HG03175 (cell line): Measurements from ENCODE around the gene MRPL34.
"Not testable (repeated sequence)": the region's sequence is repeated elsewhere in the genome, so short reads cannot be mapped to it uniquely, and the experiment has no call there.

Experiments used
- ATAC-seq: cut with Tn5 transposase; IDR thresholded peaks from one replicate; pipeline ENCODE4 v1.9.1; 2021; ENCODE audit warnings: mild to moderate bottlenecking, moderate library complexity; ENCODE audit not compliant: unreplicated experiment

MRPL34 gene

DNA sequence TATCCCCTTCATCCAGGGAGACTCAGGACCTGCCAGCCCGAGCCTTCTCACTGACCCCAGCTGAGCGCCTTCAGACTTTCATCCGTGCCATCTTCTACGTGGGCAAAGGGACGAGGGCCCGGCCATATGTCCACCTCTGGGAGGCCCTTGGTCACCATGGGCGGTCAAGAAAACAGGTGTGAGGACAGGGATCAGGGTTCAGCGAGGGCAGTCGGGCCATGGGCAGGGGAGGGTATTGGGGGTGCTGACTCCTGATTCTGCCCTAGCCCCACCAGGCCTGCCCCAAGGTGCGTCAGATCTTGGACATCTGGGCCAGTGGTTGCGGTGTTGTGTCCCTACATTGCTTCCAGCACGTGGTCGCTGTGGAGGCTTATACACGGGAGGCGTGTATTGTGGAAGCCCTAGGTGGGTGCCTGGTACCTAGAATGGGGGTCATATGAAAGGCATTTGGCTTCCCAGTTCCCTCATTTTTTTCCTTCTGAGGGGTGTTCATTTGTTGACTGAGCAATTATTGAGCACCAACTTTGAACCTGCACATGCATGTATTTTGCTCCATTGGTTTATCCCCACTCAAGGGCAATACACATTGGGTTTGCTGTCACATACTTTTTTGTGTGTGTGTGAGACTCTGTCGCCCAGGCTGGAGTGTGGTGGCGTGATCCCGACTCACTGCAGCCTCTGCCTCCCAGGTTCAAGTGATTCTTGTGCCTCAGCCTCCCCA lies 20.1 kb upstream of the MRPL34 start:
- no peak for ATAC-seq

DNA sequence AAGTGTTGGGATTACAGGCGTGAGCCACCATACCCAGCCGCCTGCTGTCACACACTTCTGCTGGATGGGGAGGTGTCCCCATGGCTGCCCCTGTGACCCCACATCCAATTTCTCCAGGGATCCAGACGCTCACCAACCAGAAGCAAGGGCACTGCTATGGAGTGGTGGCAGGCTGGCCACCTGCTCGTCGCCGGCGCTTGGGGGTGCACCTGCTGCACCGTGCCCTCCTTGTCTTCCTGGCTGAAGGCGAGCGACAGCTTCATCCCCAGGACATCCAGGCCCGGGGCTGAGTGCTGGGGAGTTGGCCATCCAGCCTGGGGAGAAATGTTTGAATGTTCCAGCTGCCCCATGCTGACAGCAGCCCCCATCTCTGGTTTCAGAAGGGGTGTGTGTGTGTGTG lies 19.4 kb upstream of the MRPL34 start:
- no peak for ATAC-seq

DNA sequence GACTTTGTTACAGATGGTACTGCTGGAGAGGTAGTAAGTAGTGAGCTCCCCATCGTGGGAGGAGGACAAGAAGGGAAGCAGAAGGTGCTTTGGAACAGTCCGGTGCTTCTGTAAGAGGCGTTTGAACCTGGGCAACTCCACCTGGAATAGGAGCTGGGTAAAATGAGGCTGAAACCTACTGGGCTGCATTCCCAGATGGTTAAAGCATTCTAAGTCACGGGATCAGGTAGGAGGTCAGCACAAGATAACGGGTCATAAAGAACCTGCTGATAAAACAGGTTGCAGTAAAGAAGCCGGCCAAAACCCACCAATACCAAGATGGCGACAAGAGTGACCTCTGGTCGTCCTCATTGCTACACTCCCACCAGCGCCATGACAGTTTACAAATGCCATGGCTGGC lies 18.9 kb upstream of the MRPL34 start:
- no peak for ATAC-seq

DNA sequence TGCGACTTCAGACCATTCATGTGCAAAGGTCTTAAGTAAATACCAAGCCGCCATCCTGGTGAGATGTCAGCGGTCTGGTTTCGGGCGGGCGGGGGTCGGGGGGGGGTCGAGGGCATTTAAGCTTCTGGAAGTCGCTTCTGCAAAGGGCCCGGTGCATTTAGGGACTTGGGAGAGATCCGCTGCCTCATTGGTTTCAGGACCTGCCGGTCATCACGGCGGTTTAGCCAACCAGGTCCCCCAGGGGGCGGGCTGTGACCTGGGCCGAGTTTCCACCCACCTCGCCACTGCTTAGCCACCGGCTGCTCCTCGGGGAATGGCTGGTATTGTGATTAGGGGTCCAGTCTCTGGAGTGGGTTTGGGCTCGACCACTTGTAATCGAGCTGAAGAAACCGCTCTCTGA lies 16.2 kb upstream of the MRPL34 start:
- ATAC-seq: no peak

DNA sequence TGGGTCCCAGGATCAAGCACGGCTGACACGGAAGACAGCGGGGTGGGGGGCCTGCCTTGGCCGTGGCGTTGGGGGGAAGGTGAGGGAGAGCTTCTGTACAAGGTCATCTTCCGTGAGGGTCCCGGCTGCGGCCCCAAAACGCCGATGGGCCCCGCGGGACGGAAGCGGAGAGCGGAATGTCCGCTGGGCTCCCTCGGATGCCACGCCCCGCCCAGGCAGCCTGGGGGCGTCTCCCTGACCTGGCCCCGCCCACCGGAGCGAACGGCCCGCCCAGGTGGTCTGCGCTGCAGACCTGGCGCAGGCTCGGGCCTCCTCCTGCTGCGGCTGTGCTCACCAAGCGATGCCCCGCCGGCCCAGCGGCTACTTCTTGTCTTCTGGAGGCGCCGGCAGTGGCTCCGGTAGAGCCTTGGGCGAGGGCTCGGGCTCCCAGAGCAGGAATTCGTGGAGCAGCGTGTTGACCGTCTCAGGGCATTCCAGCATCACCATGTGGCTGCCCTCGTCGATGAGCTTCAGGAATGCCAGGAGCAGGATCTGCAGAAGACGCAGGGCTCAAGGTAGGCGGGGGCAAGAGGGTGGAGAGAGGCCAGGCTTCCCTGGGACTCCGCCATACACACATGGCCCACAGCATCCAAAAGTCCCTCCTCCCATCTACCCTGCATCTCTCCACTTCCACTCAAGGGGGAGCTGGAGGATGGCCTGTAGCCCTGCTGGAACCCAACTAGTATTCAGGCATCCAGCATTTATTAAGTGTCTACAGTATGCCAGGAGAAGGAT lies 13.2 kb upstream of the MRPL34 start:
- ATAC-seq: peak; percentile 85

DNA sequence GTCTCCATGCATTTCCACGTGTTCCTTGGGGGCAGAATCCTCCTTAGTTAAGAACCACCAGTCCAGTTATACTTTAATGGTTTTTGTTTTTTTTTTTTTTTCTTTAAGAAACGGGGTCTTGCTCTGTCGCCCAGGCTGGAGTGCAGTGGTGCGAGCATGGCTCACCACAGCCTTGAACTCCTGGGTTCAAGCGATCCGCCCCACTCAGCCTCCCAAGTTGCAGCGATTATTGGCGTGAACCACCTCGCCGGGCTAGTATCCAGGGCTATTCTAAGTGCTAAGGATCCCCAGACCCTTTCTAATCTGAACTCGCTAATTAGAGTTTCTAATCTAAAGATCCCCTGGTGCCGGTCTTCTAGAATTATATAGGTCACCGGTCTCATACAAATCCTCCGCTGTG lies 12.1 kb upstream of the MRPL34 start:
- no peak for ATAC-seq

DNA sequence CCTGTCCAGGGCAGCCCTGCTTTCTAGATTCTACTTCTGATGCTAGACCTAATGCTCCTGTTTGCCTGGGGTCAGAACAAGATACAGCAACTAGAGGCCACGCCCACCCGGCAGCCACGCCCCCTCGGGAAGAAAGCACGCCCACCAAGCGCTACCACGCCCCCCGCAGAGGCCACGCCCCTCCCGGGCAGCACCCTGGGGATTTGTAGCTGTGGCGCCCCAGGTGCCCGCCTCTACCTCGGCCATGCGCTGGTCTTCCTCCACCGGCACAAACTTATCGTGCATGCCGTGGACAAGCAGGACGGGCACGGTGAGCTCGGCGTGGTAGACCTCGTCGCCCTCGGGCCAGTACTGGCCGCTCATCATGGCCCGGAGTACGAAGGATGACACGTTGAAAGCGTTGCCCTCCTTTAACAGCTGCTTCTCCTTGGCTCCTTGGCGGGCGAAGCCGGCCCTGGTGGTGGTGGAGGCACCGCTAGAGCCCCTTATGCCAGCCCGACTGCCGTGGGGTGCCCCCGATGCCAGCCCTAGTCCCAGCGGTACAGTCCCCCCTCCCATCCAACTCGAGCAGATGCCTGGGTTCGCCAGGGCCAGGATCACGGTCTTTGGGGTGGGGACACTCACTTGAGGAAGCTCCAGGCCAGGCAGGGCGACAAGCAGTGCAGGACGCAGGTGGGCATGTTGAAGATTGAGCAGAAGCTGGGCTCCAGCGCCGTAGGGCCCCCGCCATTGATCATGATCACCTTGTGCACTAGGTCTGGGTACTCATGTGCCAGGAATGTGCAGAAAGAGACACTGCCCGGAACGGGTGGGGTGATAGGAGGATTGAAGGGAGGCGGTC lies 11.4 kb upstream of the MRPL34 start:
- no peak for ATAC-seq

DNA sequence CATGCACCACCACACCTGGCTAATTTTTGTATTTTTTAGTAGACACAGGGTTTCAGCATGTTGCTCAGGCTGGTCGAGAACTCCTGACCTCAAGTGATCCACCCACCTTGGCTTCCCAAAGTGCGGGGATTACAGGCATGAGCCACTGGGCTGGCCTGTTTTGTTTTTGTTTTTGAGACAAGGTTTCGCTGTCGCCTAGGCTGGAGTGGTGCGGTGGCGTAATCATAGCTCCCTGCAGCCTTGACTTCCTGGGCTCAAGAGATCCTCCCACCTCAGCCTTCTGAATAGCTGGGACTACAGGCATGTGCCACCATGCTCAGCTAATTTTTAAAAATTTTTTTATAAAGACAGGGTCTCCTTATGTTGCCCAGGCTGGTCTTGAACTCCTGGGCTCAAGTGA lies 10.1 kb upstream of the MRPL34 start:
- not testable (repeated sequence) for ATAC-seq

DNA sequence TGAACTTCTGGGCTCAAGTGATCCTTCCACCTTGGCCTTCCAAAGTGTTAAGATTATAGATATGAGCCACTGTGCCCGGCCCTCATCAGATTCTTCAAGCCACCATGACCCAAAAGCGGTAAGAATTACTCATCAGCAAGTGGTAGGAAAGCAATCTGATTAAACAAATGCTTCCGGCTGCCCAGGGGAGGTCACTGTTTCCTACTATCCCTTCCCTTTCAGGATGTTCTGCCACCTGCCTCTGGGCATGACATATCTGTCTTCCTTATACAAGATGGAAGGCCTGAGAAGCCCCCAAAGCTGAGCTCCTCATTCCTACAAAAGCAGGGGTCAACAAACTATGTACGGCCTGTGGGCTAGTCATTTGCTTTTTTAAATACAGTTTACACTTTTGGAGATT lies 9.4 kb upstream of the MRPL34 start:
- ATAC-seq: no peak

DNA sequence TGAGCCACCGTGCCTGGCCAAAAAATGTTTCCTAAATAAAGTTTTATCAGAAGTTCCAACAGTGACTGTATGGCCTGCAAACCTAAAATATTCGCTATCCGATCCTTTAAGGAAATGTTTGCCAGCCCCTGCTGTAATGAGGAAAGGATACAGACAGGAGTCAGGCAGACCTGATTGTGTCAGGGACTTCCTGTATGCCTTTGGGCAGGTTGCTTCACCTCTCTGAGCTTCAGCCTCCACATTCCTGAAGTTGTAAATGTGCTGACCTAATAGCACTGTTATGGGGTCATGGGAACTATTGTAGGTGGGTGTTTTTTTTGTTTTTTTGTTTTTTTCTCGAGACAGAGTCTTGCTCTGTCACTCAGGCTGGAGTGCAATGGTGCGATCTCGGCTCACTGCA lies 8.7 kb upstream of the MRPL34 start:
- ATAC-seq: no peak

DNA sequence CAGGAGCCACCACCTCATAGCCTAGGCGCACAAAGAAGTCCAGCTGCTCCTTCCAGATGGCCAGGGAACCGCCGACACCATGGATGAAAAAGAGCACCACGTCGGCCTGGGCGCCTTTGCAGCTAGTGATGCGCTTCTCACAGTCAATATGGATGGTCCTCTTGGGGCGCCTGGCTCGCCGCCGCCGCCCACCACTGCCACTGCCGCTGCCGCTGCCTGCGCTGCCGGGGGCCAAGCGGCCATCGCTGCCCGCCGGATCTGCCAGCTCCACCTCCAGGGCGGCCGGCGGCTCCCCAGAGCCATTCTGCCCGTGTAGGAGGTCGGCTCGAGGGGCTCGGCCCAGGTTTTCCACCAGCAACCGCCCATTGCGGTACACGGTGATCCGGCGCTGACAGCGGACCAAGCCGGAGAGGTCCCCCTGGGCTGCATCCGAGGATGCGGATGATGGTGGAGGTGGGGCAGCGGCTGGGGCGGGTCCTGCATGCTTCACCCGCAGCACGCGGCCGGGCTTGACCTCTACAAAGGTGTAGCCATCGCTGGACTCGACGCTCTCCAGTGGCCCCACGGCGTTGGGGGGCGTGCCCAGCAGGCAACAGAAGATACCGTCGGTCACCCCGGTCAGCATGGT lies 4.6 kb upstream of the MRPL34 start:
- no peak for ATAC-seq

DNA sequence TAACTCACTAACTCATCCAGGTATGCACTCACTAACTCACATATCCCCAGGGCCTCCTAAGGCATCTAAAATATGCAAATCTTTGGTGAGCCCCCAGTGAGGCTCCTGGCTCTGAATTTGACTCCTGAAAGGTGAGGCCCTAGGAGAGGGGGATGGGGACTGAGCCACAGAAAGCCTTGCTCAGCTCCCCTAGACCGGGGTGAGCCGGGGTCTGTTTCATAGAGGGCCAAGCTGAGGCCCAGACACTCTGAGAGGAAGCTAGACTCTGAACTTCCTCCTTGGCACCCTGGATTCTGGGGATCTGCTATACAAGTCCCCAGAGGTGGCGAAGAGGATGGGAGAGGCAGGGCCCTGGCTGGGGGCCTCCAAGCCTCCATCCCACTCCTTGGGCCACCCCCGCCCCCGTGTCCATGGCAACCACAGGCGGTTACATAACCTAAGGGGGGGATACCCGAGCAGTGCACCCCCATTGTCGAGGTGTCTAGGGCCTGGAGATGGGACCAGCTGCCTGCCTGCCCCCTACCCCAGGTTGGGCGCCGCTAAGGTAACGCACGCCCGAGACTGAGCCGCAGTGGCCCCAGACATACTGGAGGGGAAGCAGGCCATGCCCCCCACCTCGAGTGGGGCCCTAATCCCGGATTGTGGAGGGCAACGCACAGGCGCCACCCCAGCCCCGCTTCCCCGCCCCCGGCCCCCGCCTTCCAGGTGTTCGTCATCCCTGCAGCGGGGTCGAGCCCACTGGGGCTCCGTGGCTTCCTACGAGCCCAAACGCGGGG lies 3.1 kb upstream of the MRPL34 start:
- no peak for ATAC-seq

DNA sequence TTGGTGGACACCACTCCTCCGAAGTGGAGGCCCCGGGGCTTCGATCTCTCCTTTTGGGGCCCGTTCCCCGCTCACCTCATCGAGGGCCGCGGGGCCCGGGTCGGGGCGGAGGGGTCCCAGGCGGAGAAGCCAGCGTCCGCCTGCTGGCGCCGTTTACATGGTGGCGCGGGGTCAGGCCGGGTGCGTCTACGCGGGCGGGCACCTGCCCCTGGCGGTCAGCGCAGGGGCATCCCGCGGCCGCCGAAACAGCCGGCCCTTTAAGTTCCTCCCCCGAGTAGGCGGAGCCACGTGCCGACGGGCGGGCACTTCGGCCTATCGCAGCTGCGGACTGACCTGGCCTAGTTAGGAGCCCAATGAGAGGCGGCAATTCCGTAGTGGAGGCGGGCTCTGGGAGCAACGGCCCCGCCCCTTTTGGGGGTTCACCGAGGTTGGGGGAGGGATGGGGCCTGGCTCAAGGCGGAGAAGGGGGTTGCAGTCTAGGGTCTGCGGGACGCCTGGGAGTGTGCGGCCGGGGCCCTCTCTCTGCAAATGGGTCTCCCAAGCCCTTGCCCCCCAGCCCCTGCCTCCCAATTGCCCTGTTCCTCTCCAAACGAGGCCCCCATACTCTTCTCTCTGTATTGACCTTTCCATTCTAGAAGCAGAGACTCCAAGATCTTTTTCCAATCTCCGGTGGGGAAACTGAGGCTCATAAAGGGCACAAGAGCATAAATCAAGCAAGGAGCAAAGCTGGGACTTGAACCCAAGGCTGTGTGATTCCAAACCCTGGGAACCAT lies 2.3 kb upstream of the MRPL34 start, which contains the start of gene ABHD8:
Gene ABHD8 (minus strand): TSS at position 259 of the 773 bp plus-strand sequence. CDS start 1,809 bp downstream, outside the sequence.
- ATAC-seq: peak; percentile 71

DNA sequence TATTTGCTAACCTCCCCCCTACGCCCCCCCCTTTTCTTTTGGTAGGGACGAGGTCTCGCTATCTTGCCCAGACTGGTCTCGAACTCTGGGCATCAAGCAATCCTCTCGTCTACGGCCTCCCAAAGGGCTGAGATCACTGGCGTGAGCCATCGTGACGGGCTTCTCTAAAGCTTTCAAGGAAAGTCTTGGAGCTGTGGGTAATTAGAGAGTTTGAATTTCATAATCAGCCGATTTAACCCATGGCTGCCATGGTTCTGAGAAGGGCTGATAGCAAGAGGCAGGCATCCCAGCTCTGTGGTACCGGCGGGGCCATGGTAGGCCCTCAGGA lies 1.8 kb upstream of the MRPL34 start:
- no peak for ATAC-seq

DNA sequence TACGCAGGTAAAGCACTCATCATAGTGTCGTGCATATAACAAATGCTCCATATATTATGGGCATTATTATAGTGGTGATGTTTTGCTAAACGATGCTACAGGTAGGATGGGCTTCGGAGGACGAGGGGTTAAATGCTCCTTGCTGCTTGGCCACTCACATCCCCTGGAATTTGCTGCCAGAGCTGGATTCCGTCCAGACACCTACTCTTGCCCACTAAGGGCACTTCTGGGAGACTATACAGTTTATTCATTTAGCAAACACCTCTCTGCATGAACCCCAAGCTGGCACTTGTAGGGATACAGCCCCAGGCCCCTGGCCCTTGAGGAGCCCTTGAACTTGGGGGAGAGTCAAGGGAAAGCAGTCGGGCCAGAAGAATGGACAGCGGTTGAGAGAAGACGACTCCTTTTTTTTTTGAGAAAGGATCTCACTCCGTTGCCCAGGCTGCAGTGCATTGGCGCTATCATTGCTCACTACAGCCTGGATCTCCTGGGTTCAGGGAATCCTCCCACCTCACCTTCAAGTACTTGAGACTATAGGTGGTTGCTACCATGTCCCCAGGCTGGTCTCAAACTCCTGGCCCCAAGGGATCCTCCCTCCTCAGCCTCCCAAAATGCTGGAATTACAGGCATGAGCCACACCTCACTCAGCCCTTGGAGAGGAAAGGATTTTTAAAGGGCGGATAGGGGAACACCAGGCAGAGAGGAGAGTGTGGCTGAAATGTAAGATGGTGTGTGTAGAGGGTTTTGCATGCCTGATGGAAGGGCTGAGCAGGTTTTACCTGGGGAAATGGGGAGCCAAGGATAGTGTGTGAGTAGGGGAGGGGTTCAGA lies 1.1 kb upstream of the MRPL34 start:
- no peak for ATAC-seq

DNA sequence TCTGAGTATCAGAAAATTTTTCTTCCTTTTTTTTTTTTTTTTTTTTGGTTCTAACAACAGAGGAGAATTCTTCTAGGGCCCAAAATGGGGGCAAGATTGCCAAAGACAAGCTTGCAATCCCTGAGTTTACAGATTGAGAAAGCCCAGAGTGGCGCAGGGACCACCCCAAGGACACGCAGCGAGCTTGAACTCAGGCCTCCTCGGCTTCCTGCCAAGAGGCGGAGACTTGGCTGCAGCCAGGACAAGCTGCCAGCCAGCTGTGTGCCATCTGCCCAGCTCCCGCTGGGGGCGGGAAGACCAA lies 506 bp upstream of the MRPL34 start:
- ATAC-seq: no peak

DNA sequence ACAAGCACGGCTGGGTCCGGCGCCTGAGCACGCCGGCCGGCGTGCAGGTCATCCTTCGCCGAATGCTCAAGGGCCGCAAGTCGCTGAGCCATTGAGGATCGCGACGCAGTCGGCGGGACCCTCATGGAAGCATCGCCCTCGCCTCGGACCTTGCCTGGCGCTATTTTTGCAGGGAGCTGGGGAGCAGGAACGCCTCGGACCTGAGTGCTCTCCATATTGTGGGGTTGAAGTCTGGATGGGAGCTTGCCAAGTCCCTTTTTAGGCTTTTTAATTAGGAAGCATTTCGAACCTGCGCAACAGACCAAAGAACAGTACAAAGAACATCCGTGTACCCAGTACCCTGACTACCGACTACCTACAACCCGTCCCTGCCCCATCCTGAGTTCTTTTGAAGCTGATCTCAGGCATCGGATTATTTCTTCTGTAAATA lies 628 bp downstream of the MRPL34 start:
- ATAC-seq: no peak

DNA sequence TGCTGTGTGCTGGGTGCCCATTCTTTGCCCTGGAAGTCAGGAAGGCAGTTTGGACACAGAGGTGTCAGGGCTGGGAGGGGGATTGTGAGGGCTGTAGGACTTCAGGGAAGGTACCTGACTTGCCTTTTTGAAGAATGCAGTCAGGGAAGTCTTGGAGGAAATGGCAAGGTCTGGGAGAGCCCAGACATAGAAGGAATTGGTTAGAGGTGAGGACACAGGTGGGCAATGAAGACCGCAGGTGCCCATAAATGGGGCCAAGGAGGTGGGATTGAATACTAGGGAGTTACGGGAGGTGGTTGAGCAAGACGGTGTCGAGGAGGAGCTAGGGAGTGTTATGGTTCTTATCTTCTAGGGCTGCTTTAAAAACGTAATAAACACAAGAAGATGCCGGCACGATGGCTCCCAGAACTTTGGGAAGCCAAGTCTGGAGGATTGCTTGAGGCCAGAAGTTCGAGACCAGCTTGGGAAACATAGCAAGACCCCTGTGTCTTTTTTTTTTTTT lies 2.3 kb downstream of the MRPL34 start:
- no peak for ATAC-seq
